ENCODE measurements around the gene RRAGA. TPM values are rescaled to one million over a fixed set of nuclear protein-coding genes. Genes with fewer than 3 reads are reported as not detected.

The RRAGA gene
- total RNA-seq, 2 experiments from 2014 or later: 42.4 to 53.4 TPM

DNA sequence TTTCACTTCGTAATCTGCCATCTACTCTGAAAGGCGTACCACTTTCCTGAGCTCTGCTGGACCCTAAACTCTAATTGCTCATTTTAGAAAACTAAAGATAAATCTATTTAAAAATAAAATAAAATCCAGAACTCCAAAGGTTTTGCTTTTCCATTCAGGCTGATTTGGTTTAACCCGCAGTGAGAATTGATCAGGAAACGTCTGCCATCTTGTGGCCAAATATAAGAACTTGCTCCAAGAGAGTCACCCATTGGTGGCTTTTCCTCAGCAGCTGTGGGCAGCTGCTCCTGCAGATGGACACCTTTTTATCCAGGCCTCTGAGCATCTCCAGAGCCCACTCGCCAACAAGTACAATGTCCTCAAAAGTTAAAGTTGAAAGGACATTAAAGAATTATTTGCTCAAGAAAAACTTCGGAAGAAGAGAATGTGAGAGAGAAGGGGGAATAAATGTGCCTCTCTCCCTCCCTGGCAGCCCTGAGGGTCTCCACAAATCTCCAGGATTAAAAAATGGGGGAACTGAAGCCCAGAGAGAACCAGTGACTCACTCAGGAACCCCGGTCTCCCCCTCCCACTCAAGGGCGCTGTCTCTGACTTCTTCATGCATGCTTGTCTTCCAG lies 20.3 kb upstream of the RRAGA start:
- Mint-ChIP-seq H3K27ac (no peak overlapping the region), H3K27me3 (peaks cover 10% of the 10 kb centered on the region), H3K4me1 (peaks cover 7% of the 10 kb centered on the region), H3K4me3 (no peak overlapping the region), H3K9me3 (ENCODE audit: low read depth) (no peaks in the 10 kb centered on the region), H3K36me3 (ENCODE audit: low read depth) (no peaks in the 10 kb centered on the region)
- CTCF ChIA-PET: interaction anchor here (0.6 to 3.7 kb wide), 19 partner anchors 10 to 1501 kb away, joined by 3 to 30 read pairs (median 3); no protein-coding TSS in a partner anchor
- intact Hi-C loops (cut with DNase I, micrococcal nuclease): loop anchor here (1.0 to 10.0 kb wide), 6 partner anchors 234 to 1497 kb away; no protein-coding TSS in a partner anchor
- ATAC-seq: peak; percentile 63
- POLR2A ChIA-PET: no interaction called here
- DNase-seq: peak; percentile 50

DNA sequence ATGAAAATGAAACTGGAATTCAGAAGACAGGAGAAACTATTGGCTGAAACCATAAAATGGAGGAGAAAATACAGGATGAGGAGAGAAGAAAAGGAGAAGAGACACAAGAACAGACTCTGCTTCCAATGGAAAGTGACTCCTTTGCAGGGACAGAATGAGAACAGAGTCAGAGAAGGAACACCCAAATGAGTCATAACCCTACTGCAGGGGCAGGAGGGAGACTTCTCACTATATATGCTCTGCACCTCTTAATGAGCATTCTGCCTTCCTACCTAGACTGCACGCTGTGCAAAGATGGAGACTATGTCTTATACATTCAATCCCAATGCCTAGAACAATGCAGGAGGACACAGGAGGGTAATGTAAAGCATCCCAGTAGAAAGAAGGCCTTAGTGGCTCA lies 18.3 kb upstream of the RRAGA start:
- POLR2A ChIA-PET: interaction anchor here (0.6 kb wide), 1 partner anchor 503 kb away, joined by 3 read pairs; no protein-coding TSS in a partner anchor
- Mint-ChIP-seq H3K27ac (no peak overlapping the region), H3K27me3 (peaks cover 8% of the 10 kb centered on the region), H3K4me1 (peaks cover 7% of the 10 kb centered on the region), H3K36me3 (ENCODE audit: low read depth) (no peaks in the 10 kb centered on the region), H3K9me3 (ENCODE audit: low read depth) (no peaks in the 10 kb centered on the region), H3K4me3 (no peak overlapping the region)
- CTCF ChIA-PET: interaction anchor here (0.7 kb wide), 1 partner anchor 71 kb away, joined by 3 read pairs; no protein-coding TSS in a partner anchor
- ATAC-seq (peak; percentile 57), DNase-seq (no peak)
- intact Hi-C loops (cut with DNase I, micrococcal nuclease): no loop called here

GRCh38 chr9:19032406-19032805 lies 16.8 kb upstream of the RRAGA start:
- no peak overlapping the region for H3K4me3 Mint-ChIP-seq
- DNase-seq (no peak), ATAC-seq (no peak)
- H3K4me1 Mint-ChIP-seq: no peaks in the 10 kb centered on the region
- H3K9me3 Mint-ChIP-seq (ENCODE audit: low read depth): no peaks in the 10 kb centered on the region
- H3K36me3 Mint-ChIP-seq (ENCODE audit: low read depth): no peaks in the 10 kb centered on the region
- POLR2A ChIA-PET: no interaction called here
- intact Hi-C loops (cut with DNase I, micrococcal nuclease): no loop called here
- peaks cover 8% of the 10 kb centered on the region for H3K27me3 Mint-ChIP-seq
- CTCF ChIA-PET: no interaction called here
- no peak overlapping the region for H3K27ac Mint-ChIP-seq

GRCh38 chr9:19033015-19033414 lies 16.2 kb upstream of the RRAGA start, which contains the start of gene SAXO1:
Gene SAXO1, minus strand, starts transcription at chr9:19033209. Its CDS starts 301 bp downstream, at chr9:19032908.
- H3K9me3 Mint-ChIP-seq (ENCODE audit: low read depth): no peaks in the 10 kb centered on the region
- ChIA-PET POLR2A (no interaction called here), CTCF (interaction anchor here (0.9 to 1.4 kb wide), 2 partner anchors 169 to 432 kb away, joined by 3 to 4 read pairs; no protein-coding TSS in a partner anchor)
- no peaks in the 10 kb centered on the region for H3K4me1 Mint-ChIP-seq
- no peak for DNase-seq
- H3K27me3 Mint-ChIP-seq: peaks cover 8% of the 10 kb centered on the region
- intact Hi-C loops (cut with DNase I, micrococcal nuclease): no loop called here
- ATAC-seq: no peak
- no peak within 1 kb of the TSS for H3K4me3 Mint-ChIP-seq
- H3K27ac Mint-ChIP-seq: no peak within 1 kb of the TSS
- H3K36me3 Mint-ChIP-seq (ENCODE audit: low read depth): no peaks in the 10 kb centered on the region

DNA sequence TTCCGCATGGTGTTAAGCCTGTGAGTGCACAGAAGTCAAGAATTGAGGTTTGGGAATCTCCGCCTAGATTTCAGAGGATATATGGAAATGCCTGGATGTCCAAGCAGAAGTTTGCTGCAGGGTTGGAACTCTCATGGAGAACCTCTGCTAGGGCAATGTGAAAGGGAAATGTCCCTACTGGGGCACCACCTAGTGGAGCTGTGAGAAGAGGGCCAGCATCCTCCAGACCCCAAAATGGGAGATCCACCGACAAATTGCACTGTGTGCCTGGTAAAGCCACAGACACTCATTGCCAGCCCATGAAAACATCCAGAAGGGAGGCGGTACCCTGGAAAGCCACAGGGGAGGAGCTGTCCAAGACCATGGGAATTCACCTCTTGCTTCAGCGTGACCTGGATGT lies 12.6 kb upstream of the RRAGA start:
- ATAC-seq (no peak), DNase-seq (no peak)
- Mint-ChIP-seq H3K27me3 (peaks cover 2% of the 10 kb centered on the region), H3K36me3 (ENCODE audit: low read depth) (no peaks in the 10 kb centered on the region), H3K27ac (no peak overlapping the region), H3K4me3 (no peak overlapping the region), H3K4me1 (no peaks in the 10 kb centered on the region), H3K9me3 (ENCODE audit: low read depth) (no peaks in the 10 kb centered on the region)
- ChIA-PET POLR2A (no interaction called here), CTCF (interaction anchor here (0.7 to 1.4 kb wide), 3 partner anchors 9 to 36 kb away, joined by 3 to 4 read pairs (median 3); partner anchors contain the start of gene RRAGA)
- intact Hi-C loops (cut with DNase I, micrococcal nuclease): no loop called here

DNA sequence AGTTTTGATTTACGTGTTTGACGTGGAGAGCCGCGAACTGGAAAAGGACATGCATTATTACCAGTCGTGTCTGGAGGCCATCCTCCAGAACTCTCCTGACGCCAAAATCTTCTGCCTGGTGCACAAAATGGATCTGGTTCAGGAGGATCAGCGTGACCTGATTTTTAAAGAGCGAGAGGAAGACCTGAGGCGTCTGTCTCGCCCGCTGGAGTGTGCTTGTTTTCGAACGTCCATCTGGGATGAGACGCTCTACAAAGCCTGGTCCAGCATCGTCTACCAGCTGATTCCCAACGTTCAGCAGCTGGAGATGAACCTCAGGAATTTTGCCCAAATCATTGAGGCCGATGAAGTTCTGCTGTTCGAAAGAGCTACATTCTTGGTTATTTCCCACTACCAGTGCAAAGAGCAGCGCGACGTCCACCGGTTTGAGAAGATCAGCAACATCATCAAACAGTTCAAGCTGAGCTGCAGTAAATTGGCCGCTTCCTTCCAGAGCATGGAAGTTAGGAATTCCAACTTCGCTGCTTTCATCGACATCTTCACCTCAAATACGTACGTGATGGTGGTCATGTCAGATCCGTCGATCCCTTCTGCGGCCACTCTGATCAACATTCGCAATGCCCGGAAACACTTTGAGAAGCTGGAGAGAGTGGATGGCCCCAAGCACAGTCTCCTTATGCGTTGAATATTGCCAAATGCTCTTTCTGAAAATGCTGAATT lies 850 bp downstream of the RRAGA start:
- peak overlapping the region; percentile 96 for H3K27ac Mint-ChIP-seq
- ChIA-PET POLR2A (interaction anchor here (0.6 to 1.2 kb wide), 3 partner anchors 124 to 326 kb away, joined by 3 read pairs; partner anchors contain the start of gene DENND4C), CTCF (interaction anchor here (0.7 to 4.2 kb wide), 10 partner anchors 12 to 599 kb away, joined by 3 to 27 read pairs (median 4); no protein-coding TSS in a partner anchor)
- intact Hi-C loops (cut with DNase I, micrococcal nuclease): loop anchor here (1.0 to 5.0 kb wide), 13 partner anchors 52 to 1632 kb away; partner anchors contain the start of genes DENND4C (in 2 of the 2), HAUS6 (in 2 of the 2), PLIN2 (in 2 of the 2) and RPS6 (in 2 of the 2)
- peaks cover 26% of the 10 kb centered on the region for H3K4me1 Mint-ChIP-seq
- DNase-seq (peak; percentile 31), ATAC-seq (no peak)
- H3K27me3 Mint-ChIP-seq: no peaks in the 10 kb centered on the region
- H3K4me3 Mint-ChIP-seq: peak overlapping the region; percentile 95
- H3K9me3 Mint-ChIP-seq (ENCODE audit: low read depth): no peaks in the 10 kb centered on the region
- peaks cover 29% of the 10 kb centered on the region for H3K36me3 Mint-ChIP-seq (ENCODE audit: low read depth)

GRCh38 chr9:19050637-19051591 lies 1.7 kb downstream of the RRAGA start:
- CTCF ChIA-PET: interaction anchor here (0.5 to 4.2 kb wide), 10 partner anchors 11 to 414 kb away, joined by 3 to 27 read pairs (median 5); no protein-coding TSS in a partner anchor
- intact Hi-C loops (cut with DNase I, micrococcal nuclease): no loop called here
- peak overlapping the region; percentile 96 for H3K27ac Mint-ChIP-seq
- peak overlapping the region; percentile 95 for H3K4me3 Mint-ChIP-seq
- DNase-seq: no peak
- ATAC-seq: no peak
- POLR2A ChIA-PET: interaction anchor here (0.5 to 1.2 kb wide), 5 partner anchors 48 to 326 kb away, joined by 3 read pairs; partner anchors contain the start of gene DENND4C
- H3K4me1 Mint-ChIP-seq: peaks cover 28% of the 10 kb centered on the region
- H3K36me3 Mint-ChIP-seq (ENCODE audit: low read depth): peaks cover 35% of the 10 kb centered on the region
- no peaks in the 10 kb centered on the region for H3K9me3 Mint-ChIP-seq (ENCODE audit: low read depth)
- H3K27me3 Mint-ChIP-seq: no peaks in the 10 kb centered on the region

DNA sequence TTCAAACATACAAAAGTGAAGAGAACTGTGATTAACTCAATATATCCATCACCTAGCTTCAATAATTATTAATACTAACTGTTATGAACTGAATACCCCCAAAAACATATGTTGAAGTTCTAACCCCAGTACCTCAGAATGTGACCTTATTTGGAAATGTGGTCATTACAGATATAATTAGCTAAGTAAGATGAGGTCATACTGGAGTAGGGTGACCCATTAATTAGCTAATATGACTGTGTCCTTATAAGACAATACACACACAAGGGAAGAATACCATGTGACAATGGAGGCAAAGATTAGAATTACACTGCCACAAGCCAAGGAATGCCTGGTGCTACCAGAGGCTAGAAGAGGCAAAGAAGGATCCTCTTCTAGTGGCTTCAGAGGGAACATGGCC lies 7.8 kb downstream of the RRAGA start:
- H3K4me1 Mint-ChIP-seq: peaks cover 8% of the 10 kb centered on the region
- ChIA-PET POLR2A (interaction anchor here (1.2 kb wide), 1 partner anchor 176 kb away, joined by 15 read pairs; no protein-coding TSS in a partner anchor), CTCF (interaction anchor here (0.9 to 1.4 kb wide), 5 partner anchors 27 to 408 kb away, joined by 3 to 5 read pairs (median 3); no protein-coding TSS in a partner anchor)
- no peak overlapping the region for H3K4me3 Mint-ChIP-seq
- DNase-seq (no peak), ATAC-seq (no peak)
- no peak overlapping the region for H3K27ac Mint-ChIP-seq
- intact Hi-C loops (cut with DNase I, micrococcal nuclease): no loop called here
- H3K36me3 Mint-ChIP-seq (ENCODE audit: low read depth): peaks cover 65% of the 10 kb centered on the region
- no peaks in the 10 kb centered on the region for H3K27me3 Mint-ChIP-seq
- H3K9me3 Mint-ChIP-seq (ENCODE audit: low read depth): no peaks in the 10 kb centered on the region

- no peak for ATAC-seq
- Mint-ChIP-seq H3K9me3 (ENCODE audit: low read depth) (no peaks in the 10 kb centered on the region), H3K4me3 (no peak overlapping the region), H3K4me1 (no peaks in the 10 kb centered on the region), H3K27ac (no peak overlapping the region), H3K27me3 (no peaks in the 10 kb centered on the region), H3K36me3 (ENCODE audit: low read depth) (peaks cover 52% of the 10 kb centered on the region)
- POLR2A ChIA-PET: interaction anchor here (0.6 kb wide), 1 partner anchor 82 kb away, joined by 3 read pairs; no protein-coding TSS in a partner anchor
- intact Hi-C loops (cut with DNase I, micrococcal nuclease): no loop called here
- CTCF ChIA-PET: interaction anchor here (1.0 to 1.6 kb wide), 2 partner anchors 10 to 13 kb away, joined by 3 to 5 read pairs; no protein-coding TSS in a partner anchor
- no peak for DNase-seq
These were observed 25.0 kb downstream of the RRAGA start for GRCh38 chr9:19074229-19074628.

DNA sequence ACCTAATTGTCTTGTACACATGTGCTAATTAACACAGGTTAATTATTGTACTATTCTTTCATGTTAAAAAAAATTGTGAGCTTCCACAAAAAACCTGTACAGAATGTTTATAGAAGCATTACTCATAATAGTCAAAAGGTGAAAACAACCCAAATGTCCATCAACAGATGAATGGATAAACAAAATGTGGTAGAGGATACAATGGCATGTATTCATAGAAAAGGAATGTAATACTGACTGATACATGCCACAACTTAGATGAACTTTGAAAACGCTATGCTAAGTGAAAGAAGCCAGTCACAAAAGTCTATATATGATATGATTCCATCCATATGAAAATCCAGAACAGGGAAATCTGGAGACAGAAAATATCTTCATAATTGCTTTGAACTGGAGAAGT lies 25.6 kb downstream of the RRAGA start:
- ChIA-PET CTCF (interaction anchor here (1.6 kb wide), 1 partner anchor 12 kb away, joined by 5 read pairs; no protein-coding TSS in a partner anchor), POLR2A (interaction anchor here (0.6 kb wide), 1 partner anchor 81 kb away, joined by 3 read pairs; no protein-coding TSS in a partner anchor)
- Mint-ChIP-seq H3K36me3 (ENCODE audit: low read depth) (peaks cover 52% of the 10 kb centered on the region), H3K9me3 (ENCODE audit: low read depth) (no peaks in the 10 kb centered on the region), H3K4me3 (no peak overlapping the region), H3K27ac (no peak overlapping the region), H3K27me3 (no peaks in the 10 kb centered on the region), H3K4me1 (no peaks in the 10 kb centered on the region)
- ATAC-seq: no peak
- no peak for DNase-seq
- intact Hi-C loops (cut with DNase I, micrococcal nuclease): no loop called here

Measured in activated CD4-positive, alpha-beta T cell treated with anti-CD3 and anti-CD28 coated beads for 36 hours (primary cell).